H1 (cell line): ENCODE data around the gene GPR45. TPM values are rescaled to one million over a fixed set of nuclear protein-coding genes. Genes with fewer than 3 reads are reported as not detected.

ENCODE experiments used
- CTCF ChIA-PET: fragments of 300-600 bp; sonication (Branson Sonifier 250); formaldehyde crosslinking; loops from one replicate; lab custom pipeline; 2021; ENCODE audit not compliant: partially characterized antibody; lab: Charles Lee
- POLR2A ChIA-PET: fragments of 300-600 bp; sonication (Branson Sonifier 250); formaldehyde crosslinking; loops from one replicate; lab custom pipeline; 2021; ENCODE audit warnings: inconsistent platforms; ENCODE audit not compliant: partially characterized antibody; lab: Charles Lee
- DNase-seq, 2 experiments: peaks; one replicate each; pipeline versions ENCODE4 v3.0.0 to v3.0.0-alpha.2; 2010 to 2022; ENCODE audit warnings: low spot score in 2 of 2, low read depth in 1 of 2, mixed read lengths in 1 of 2
- FAIRE-seq: peaks from 2 replicates; lab custom pipeline; 2011; peaks lifted over from hg19 to GRCh38; lab: Jason Lieb, UNC
- H2AFZ ChIP-seq: 2 replicates; pipeline ENCODE4 v1.8.1; 2012; ENCODE audit warnings: low read length, inconsistent platforms
- H2AK5ac ChIP-seq: 2 replicates; pipeline ENCODE4 v1.6.1; 2013; ENCODE audit warnings: low read depth, low read length
- H2BK120ac ChIP-seq: replicated peaks from 2 replicates; pipeline ENCODE3; 2013; ENCODE audit warnings: low read depth, low read length, inconsistent platforms
- H2BK12ac ChIP-seq: 2 replicates; pipeline ENCODE4 v1.6.1; 2013; ENCODE audit warnings: low read depth, low read length
- H2BK15ac ChIP-seq: 2 replicates; pipeline ENCODE4 v1.6.1; 2013; ENCODE audit warnings: low read length
- H2BK20ac ChIP-seq: 2 replicates; pipeline ENCODE4 v1.6.1; 2013; ENCODE audit warnings: low read length
- H2BK5ac ChIP-seq: 2 replicates; pipeline ENCODE4 v1.6.1; 2013; ENCODE audit warnings: low read depth, low read length
- H3K14ac ChIP-seq: 2 replicates; pipeline ENCODE4 v1.6.1; 2013; ENCODE audit warnings: inconsistent platforms; ENCODE audit not compliant: insufficient read length
- H3K18ac ChIP-seq: 2 replicates; pipeline ENCODE4 v1.6.1; 2013; ENCODE audit warnings: low read length; ENCODE audit errors: extremely low read depth
- H3K23ac ChIP-seq: 2 replicates; pipeline ENCODE4 v1.6.1; 2013; ENCODE audit warnings: inconsistent platforms; ENCODE audit not compliant: insufficient read length
- H3K23me2 ChIP-seq: 2 replicates; pipeline ENCODE4 v1.6.1; 2013; ENCODE audit warnings: low read depth, low read length
- H3K27ac ChIP-seq: 2 replicates; pipeline ENCODE4 v1.6.1; 2011; ENCODE audit warnings: low read depth, low read length, inconsistent platforms
- H3K27me3 ChIP-seq, 4 experiments: replicated peaks in 1 of 4; 1 replicate in 1 of 4; 2 replicates in 3 of 4; pipeline versions ENCODE4 v1.6.1 to v1.8.1; 2011 to 2013; ENCODE audit warnings: low read length in 3 of 4, mild to moderate bottlenecking in 3 of 4, inconsistent platforms in 2 of 4, mixed read lengths in 2 of 4, moderate library complexity in 1 of 4; ENCODE audit not compliant: control insufficient read depth in 3 of 4, insufficient read depth in 3 of 4; ENCODE audit errors: extremely low read depth in 1 of 4
- H3K36me3 ChIP-seq, 4 experiments: 2 replicates each; pipeline versions ENCODE4 v1.6.1 to v1.8.1; 2011 to 2013; ENCODE audit warnings: mild to moderate bottlenecking in 4 of 4, low read length in 3 of 4, moderate library complexity in 2 of 4, control low read depth in 1 of 4, inconsistent platforms in 1 of 4; ENCODE audit not compliant: insufficient read depth in 4 of 4, control insufficient read depth in 2 of 4
- H3K4ac ChIP-seq: replicated peaks from 2 replicates; pipeline ENCODE3; 2013; ENCODE audit warnings: low read length, low read depth, mixed read lengths, inconsistent platforms; ENCODE audit not compliant: insufficient read length
- H3K4me1 ChIP-seq, 4 experiments: replicated peaks in 1 of 4; 1 replicate in 1 of 4; 2 replicates in 3 of 4; pipeline versions ENCODE4 v1.6.1 to v1.8.1; 2011 to 2013; ENCODE audit warnings: low read length in 3 of 4, inconsistent platforms in 2 of 4, mixed read lengths in 1 of 4; ENCODE audit not compliant: insufficient read depth in 4 of 4, control insufficient read depth in 3 of 4
- H3K4me2 ChIP-seq, 2 experiments: 2 replicates each; pipeline versions ENCODE4 v1.6.1 to v1.8.1; 2011 to 2013; ENCODE audit warnings: low read depth in 2 of 2, low read length in 2 of 2, control low read depth in 1 of 2, inconsistent platforms in 1 of 2, mild to moderate bottlenecking in 1 of 2; ENCODE audit not compliant: insufficient read depth in 1 of 2
- H3K4me3 ChIP-seq, 4 experiments: fragments of 200-600, 300-600 bp in 1 of 4; sonication (generic), shearing (Covaris generic), sonication (Bioruptor Twin) in 1 of 4; 2 replicates each; pipeline versions ENCODE4 v1.5.1 to v1.8.1; 2011 to 2016; ENCODE audit warnings: low read length in 4 of 4, low read depth in 3 of 4, control low read depth in 2 of 4, inconsistent platforms in 2 of 4, mild to moderate bottlenecking in 2 of 4, mixed read lengths in 1 of 4, moderate library complexity in 1 of 4; ENCODE audit not compliant: insufficient read depth in 2 of 4; ENCODE audit errors: extremely low read depth in 1 of 4
- H3K56ac ChIP-seq: replicated peaks from 2 replicates; pipeline ENCODE3; 2013; ENCODE audit warnings: low read depth, mild to moderate bottlenecking, mixed read lengths, low read length, inconsistent platforms; ENCODE audit not compliant: insufficient read length
- H3K79me1 ChIP-seq: 2 replicates; pipeline ENCODE4 v1.6.1; 2013; ENCODE audit warnings: low read depth, low read length, control low read depth
- H3K79me2 ChIP-seq, 2 experiments: 2 replicates each; pipeline versions ENCODE4 v1.6.1 to v1.8.1; 2012 to 2013; ENCODE audit warnings: low read length in 2 of 2, mild to moderate bottlenecking in 2 of 2, inconsistent platforms in 1 of 2; ENCODE audit not compliant: insufficient read depth in 2 of 2, control insufficient read depth in 1 of 2
- H3K9ac ChIP-seq, 4 experiments: replicated peaks in 1 of 4; 1 replicate in 1 of 4; 2 replicates in 3 of 4; pipeline versions ENCODE4 v1.6.1 to v1.8.1; 2011 to 2013; ENCODE audit warnings: low read depth in 3 of 4, low read length in 3 of 4, control low read depth in 2 of 4, mild to moderate bottlenecking in 2 of 4, moderate library complexity in 2 of 4, inconsistent platforms in 1 of 4; ENCODE audit errors: extremely low read depth in 1 of 4
- H3K9me3 ChIP-seq, 2 experiments: 2 replicates each; pipeline versions ENCODE4 v1.6.1 to v1.8.1; 2012 to 2013; ENCODE audit warnings: mild to moderate bottlenecking in 2 of 2, moderate library complexity in 2 of 2, control low read depth in 1 of 2, inconsistent platforms in 1 of 2, low read depth in 1 of 2, low read length in 1 of 2, mixed read lengths in 1 of 2; ENCODE audit not compliant: insufficient read depth in 2 of 2
- H4K20me1 ChIP-seq, 2 experiments: replicated peaks in 1 of 2; 2 replicates each; pipeline versions ENCODE3 to v1.8.1; 2011 to 2013; ENCODE audit warnings: inconsistent platforms in 2 of 2, low read length in 2 of 2, mild to moderate bottlenecking in 1 of 2; ENCODE audit not compliant: insufficient read depth in 2 of 2, control insufficient read depth in 1 of 2
- H4K5ac ChIP-seq: 2 replicates; pipeline ENCODE4 v1.6.1; 2013; ENCODE audit warnings: low read length, low read depth, mixed read lengths, inconsistent platforms; ENCODE audit not compliant: insufficient read length
- H4K8ac ChIP-seq: 2 replicates; pipeline ENCODE4 v1.8.0; 2013; ENCODE audit warnings: mild to moderate bottlenecking, moderate library complexity, low read length, inconsistent platforms; ENCODE audit not compliant: insufficient read depth; ENCODE audit errors: extremely low read depth
- H4K91ac ChIP-seq: replicated peaks from 2 replicates; pipeline ENCODE3; 2013; ENCODE audit warnings: low read length, mixed read lengths, inconsistent platforms; ENCODE audit not compliant: insufficient read length
- CBX5 ChIP-seq: fragments of 300-800, 300-1000 bp; sonication (generic); IDR thresholded peaks from 2 replicates; pipeline ENCODE4 v1.7.1; 2016; ENCODE audit warnings: antibody characterized with exemption, low read length, low read depth
- CEBPB ChIP-seq: IDR thresholded peaks from 2 replicates; pipeline ENCODE4 v1.6.1; 2012; ENCODE audit warnings: low read depth, low read length
- CREB1 ChIP-seq: IDR thresholded peaks from 2 replicates; pipeline ENCODE4 v1.6.1; 2012; ENCODE audit warnings: inconsistent platforms
- EP300 ChIP-seq, 2 experiments: IDR thresholded peaks; 1 replicate in 1 of 2; 2 replicates in 1 of 2; pipeline ENCODE4 v1.6.1; 2011 to 2012; ENCODE audit warnings: low read depth in 2 of 2, low read length in 2 of 2, mild to moderate bottlenecking in 2 of 2, borderline replicate concordance in 1 of 2, inconsistent platforms in 1 of 2, moderate library complexity in 1 of 2
- JUN ChIP-seq: IDR thresholded peaks from 2 replicates; pipeline ENCODE4 v1.6.1; 2011; ENCODE audit warnings: low read depth, mild to moderate bottlenecking, improper control_type of control experiment, low read length
- NRF1 ChIP-seq: IDR thresholded peaks from 2 replicates; pipeline ENCODE4 v1.6.1; 2011; ENCODE audit warnings: mild to moderate bottlenecking, low read depth, low read length, improper control_type of control experiment
- POU5F1 ChIP-seq: IDR thresholded peaks from 2 replicates; pipeline ENCODE4 v1.6.1; 2011; ENCODE audit warnings: low read depth, mild to moderate bottlenecking, low read length, moderate library complexity
- RFX5 ChIP-seq: IDR thresholded peaks from 2 replicates; pipeline ENCODE4 v1.6.1; 2011; ENCODE audit warnings: low read depth, low read length, improper control_type of control experiment, borderline replicate concordance
- TAF1 ChIP-seq: IDR thresholded peaks from 2 replicates; pipeline ENCODE4 v1.6.1; 2011; ENCODE audit warnings: mild to moderate bottlenecking, low read depth, low read length
- TCF12 ChIP-seq: IDR thresholded peaks from 2 replicates; pipeline ENCODE4 v1.6.1; 2011; ENCODE audit warnings: low read depth, mild to moderate bottlenecking, low read length
- TEAD4 ChIP-seq: IDR thresholded peaks from 2 replicates; pipeline ENCODE4 v1.6.1; 2012; ENCODE audit warnings: low read depth, low read length, inconsistent platforms, mixed read lengths
- WGBS, 2 experiments: shearing (Covaris generic) in 1 of 2; methylation state at CpG; one replicate each; pipeline versions ENCODE4 v1.1.6 to v1.1.7; 2013 to 2015; ENCODE audit warnings: low lambda C conversion rate in 2 of 2, mixed read lengths in 2 of 2, inconsistent platforms in 1 of 2, low coverage in 1 of 2, missing lambda C conversion rate in 1 of 2; ENCODE audit not compliant: insufficient replicate concordance in 2 of 2, insufficient coverage in 1 of 2, insufficient read length in 1 of 2; ENCODE audit errors: extremely low coverage in 1 of 2, missing lambda C conversion rate in 1 of 2; 5-methylcytosine and 5-hydroxymethylcytosine counted together
- polyA plus RNA-seq, 7 experiments: library from polyadenylated mRNA; depleted of rRNA in 3 of 7; stranded (reverse) in 5 of 7; unstranded in 2 of 7; fragments of >200 nt in 5 of 7; fragments of 200-250 nt in 2 of 7; gene quantifications; 1 replicate in 5 of 7; 2 replicates in 1 of 7; 4 replicates in 1 of 7; pipeline versions ENCODE4 v1.2.1 to v1.2.3, GENCODE V29; 2011 to 2013; ENCODE audit warnings: missing spikeins in 2 of 7, mixed read lengths in 2 of 7
- total RNA-seq: library from RNA; stranded (reverse); fragmentation: NEBNext Ultra II Directional; extraction: Animal tissue kit (Norgen Biotek cat#: 25700); gene quantifications from 2 replicates; pipeline ENCODE4 v1.2.1, GENCODE V29; 2021
- TF ChIP-seq, protein P1 (sequence below): IDR thresholded peaks from 2 replicates; pipeline ENCODE4 v1.6.1; 2012; ENCODE audit warnings: low read length, inconsistent platforms

The GPR45 gene
- total and polyA plus RNA-seq, 2 of the 8 experiments (the other 6 are each of a cell fraction or from before 2014, with no cell fraction given): 0.21 TPM; not detected in 1

DNA sequence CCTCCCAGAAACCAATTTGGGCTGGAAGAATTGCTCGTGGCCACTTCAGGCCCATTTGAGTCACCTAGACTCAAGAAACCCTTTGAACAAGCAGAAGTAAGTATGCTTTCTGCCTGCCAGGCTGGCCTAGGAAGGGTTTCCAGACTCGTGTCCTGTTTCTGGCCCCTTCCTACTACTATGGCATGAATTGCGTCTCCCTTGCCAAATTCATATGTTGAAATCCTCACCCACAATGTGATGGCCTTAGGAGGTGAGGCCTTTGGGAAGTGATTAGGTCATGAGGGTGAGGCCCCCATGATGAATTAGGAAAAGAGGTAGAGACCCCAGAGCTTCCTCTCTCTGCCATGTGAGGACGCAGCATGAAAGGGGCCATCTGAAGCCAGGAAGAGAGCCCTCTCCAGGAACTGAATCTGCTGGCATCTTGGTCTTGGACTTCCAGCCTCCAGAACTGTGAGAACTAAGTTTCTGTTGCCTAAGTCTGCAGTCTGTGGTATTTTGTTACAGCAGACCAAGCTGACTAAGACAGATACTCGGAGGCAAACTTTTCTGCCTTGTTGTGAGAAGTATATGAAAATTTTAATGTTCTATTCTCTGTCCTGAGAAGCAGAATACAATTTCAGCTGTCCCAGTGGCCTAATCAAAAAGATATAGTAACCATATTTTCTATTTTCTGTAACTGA, 13.1 kb downstream of the GPR45 start:
- Histone ChIP-seq H3K79me1 (no peaks in the 10 kb centered on the region; the same call in 1 of the 2 replicates), H3K4me2 (no peak overlapping the region), H3K27ac (no peak overlapping the region), H3K4me3 (no peak overlapping the region), H2BK15ac (no peak overlapping the region), H2AFZ (no peak overlapping the region), H3K56ac (no peak overlapping the region), H3K18ac (no peak overlapping the region), H2BK20ac (no peak overlapping the region), H2BK5ac (no peak overlapping the region), H2BK120ac (no peak overlapping the region), H3K4me1 (peaks cover 0 to 4% (median 0%) of the 10 kb centered on the region in 4 experiments; a peak in 1 of 7 replicates), H3K23ac (no peak overlapping the region), H3K36me3 (no peaks in the 10 kb centered on the region), H3K14ac (no peak overlapping the region), H2BK12ac (no peak overlapping the region), H3K9ac (no peak overlapping the region), H4K91ac (no peak overlapping the region), H3K9me3 (peaks cover 0 to 5% of the 10 kb centered on the region in 2 experiments; a peak in 1 of 4 replicates), H3K4ac (no peak overlapping the region), H3K79me2 (no peaks in the 10 kb centered on the region), H4K20me1 (no peaks in the 10 kb centered on the region), H3K27me3 (no peaks in the 10 kb centered on the region), H3K23me2 (no peaks in the 10 kb centered on the region), H4K8ac (no peak overlapping the region), H4K5ac (no peak overlapping the region), H2AK5ac (no peak overlapping the region)
- DNase-seq: no peak
- ChIA-PET POLR2A (no interaction called here), CTCF (interaction anchor here (0.6 to 5.5 kb wide), 8 partner anchors 9 to 202 kb away, joined by 3 to 53 read pairs (median 3); partner anchors contain the start of gene GPR45)
- 88% methylated on average over 5 of the region's 5 CpGs; no CpG with 5 or more reads in 1 of the 2 experiments for WGBS, 2 experiments
- no peak for FAIRE-seq
- TF ChIP-seq NRF1 (no peak), CEBPB (no peak), TAF1 (no peak), CREB1 (no peak), JUN (no peak), CBX5 (no peak), RFX5 (no peak), POU5F1 (no peak), TEAD4 (no peak), TCF12 (no peak), EP300 (IDR thresholded peaks at IDR 0.05; ENCODE audit: borderline replicate concordance in 1 of 2, low read depth in 2 of 2, low read length in 2 of 2) (no peak)
- TF ChIP-seq, protein P1, sequence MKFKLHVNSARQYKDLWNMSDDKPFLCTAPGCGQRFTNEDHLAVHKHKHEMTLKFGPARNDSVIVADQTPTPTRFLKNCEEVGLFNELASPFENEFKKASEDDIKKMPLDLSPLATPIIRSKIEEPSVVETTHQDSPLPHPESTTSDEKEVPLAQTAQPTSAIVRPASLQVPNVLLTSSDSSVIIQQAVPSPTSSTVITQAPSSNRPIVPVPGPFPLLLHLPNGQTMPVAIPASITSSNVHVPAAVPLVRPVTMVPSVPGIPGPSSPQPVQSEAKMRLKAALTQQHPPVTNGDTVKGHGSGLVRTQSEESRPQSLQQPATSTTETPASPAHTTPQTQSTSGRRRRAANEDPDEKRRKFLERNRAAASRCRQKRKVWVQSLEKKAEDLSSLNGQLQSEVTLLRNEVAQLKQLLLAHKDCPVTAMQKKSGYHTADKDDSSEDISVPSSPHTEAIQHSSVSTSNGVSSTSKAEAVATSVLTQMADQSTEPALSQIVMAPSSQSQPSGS: no peak
